ENCODE measurements around the gene FHIT. TPM values are rescaled to one million over a fixed set of nuclear protein-coding genes. Genes with fewer than 3 reads are reported as not detected.

The FHIT gene
- total RNA-seq, 4 donors from 2014 or later = 3.2 to 10.9 (median 6.4) TPM

DNA sequence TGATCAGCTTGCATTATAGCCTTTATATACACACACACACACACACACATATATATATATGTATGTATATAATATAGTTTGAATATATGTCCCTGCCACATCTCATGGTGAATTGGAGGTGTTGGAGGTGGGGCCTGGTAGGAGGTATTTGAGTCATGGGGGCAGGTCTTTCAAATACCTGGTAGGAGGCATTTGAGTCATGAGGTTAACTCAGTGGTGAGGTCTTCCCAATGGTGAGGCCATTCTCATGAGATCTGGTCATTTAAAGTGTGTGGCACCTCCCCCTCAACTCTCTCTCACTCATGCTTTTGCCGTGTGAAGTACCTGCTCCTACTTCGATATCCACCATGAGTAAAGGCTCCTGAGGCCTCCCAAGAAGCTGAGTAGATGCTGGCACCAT lies 27.5 kb upstream of the FHIT start:
- DNase-seq (ENCODE audit: low spot score) (no peak), ATAC-seq (ENCODE audit: low FRiP score) (no peak)
- TF ChIP-seq CTCF (IDR thresholded peaks at IDR 0.05) = no peak

DNA sequence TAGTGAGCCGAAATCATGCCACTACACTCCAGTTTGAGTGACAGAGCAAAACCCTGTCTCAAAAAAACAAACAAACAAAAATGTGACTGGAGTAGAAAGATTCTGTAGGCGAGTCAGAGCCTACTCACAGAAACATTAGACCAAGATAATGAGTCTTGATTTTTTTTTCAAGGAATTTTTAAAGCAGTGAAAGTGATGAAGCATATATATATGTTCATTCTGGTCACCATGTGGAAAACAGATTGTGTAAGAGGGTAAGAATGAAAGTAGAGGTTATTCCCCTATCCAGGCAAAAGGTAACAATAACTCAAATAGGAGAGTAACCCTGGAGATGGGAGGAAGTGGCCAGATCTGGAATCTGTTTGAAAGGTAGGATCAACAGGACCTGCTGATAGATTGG lies 26.2 kb upstream of the FHIT start:
- ATAC-seq (ENCODE audit: low FRiP score) (no peak), DNase-seq (ENCODE audit: low spot score) (no peak)
- TF ChIP-seq CTCF (IDR thresholded peaks at IDR 0.05) = no peak

DNA sequence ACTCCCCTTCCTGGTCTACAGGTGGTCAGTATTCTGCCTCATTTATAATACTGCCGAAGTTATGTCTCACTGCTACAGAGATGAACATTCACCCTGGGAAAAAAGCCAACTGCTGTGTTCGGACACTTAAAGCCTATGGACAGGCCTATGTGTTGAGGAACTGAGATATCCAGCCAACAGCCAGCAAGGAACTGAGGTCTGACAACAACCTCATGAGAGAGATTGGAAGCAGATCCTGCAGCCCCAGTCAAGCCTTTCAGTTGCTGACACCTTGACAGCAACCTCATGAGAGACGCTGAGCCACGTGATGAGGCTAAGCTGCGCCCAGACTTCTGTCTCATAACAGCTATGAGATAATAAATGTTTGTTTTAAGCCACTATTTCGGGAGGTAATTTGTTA lies 18.2 kb upstream of the FHIT start:
- TF ChIP-seq CTCF (IDR thresholded peaks at IDR 0.05) = no peak
- ATAC-seq (ENCODE audit: low FRiP score) (no peak), DNase-seq (ENCODE audit: low spot score) (no peak)

DNA sequence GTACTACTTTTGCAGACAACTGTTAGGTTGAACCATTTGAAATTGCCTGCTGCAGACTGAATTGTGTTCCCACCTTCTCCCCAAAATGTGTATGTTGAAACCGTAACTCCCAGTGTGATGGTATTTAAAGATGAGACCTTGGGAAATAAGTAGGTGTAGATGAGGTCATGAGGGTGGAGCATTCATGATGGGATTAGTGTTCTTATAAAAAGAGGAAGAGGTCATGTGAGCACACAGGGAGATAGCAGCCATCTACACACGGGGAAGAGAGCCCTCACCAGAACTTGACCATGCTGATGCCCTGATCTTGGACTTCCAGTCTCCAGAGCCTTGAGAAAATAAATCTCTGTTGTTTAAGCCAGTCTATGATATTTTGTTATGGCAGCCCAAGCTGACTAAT lies 17.4 kb upstream of the FHIT start:
- no peak for DNase-seq (ENCODE audit: low spot score)
- ATAC-seq (ENCODE audit: low FRiP score) = no peak
- TF ChIP-seq CTCF (IDR thresholded peaks at IDR 0.05) = no peak

DNA sequence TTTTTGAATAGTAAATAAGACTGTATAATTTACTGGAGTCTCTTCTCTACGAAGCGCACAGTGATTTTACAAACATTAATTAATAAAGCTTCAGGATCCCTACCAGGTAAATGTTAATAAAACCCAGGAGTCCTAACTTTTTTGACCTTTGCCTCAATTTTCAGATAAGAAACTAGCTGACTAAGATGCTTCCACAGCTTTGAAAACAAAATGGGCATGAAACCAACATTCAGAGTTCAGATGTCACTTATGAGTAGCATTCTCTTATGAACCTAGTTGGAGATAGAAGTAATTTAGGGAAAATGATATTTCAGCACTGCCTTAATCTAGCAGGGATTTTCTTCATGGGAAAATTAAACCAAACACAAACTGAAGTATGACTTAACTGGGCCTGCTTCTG lies 13.0 kb upstream of the FHIT start:
- no peak for TF ChIP-seq CTCF (IDR thresholded peaks at IDR 0.05)
- ATAC-seq (ENCODE audit: low FRiP score) = no peak
- no peak for DNase-seq (ENCODE audit: low spot score)

- ATAC-seq (ENCODE audit: low FRiP score) = no peak
- TF ChIP-seq CTCF (IDR thresholded peaks at IDR 0.05) = no peak
- DNase-seq (ENCODE audit: low spot score) = no peak
Measured at GRCh38 chr3:61257148-61257547, 5.9 kb upstream of the FHIT start.

DNA sequence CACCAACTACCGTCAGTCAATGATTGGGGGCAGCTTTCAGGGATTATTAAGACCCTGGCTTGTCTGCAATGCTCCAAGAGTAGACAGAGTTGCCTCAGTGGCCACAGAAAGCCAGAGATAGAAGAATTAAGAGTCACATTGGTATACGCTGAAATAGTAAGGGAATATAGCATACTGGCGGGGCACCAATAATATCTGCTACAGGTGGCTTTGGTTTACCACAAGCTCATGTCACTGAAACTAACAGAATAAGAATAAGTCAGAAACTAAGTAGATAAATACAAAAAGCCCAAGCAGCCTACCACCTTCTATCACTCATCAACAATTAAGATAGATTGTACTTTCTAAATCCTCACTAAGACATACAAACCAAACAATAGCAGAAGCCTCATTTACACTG lies 2.5 kb upstream of the FHIT start:
- DNase-seq (ENCODE audit: low spot score) (no peak), ATAC-seq (ENCODE audit: low FRiP score) (no peak)
- TF ChIP-seq CTCF (IDR thresholded peaks at IDR 0.05) = no peak

Data from omental fat pad (tissue), 4 donors.